GM23248 (cell line): Measurements from ENCODE around the gene LMO2.

Experiments used
- EZH2 ChIP-seq: fragments of 200-600 bp; sonication (generic); IDR thresholded peaks from 2 replicates; pipeline ENCODE4 v1.6.1; 2018; ENCODE audit warnings: antibody characterized with exemption, mild to moderate bottlenecking; ENCODE audit not compliant: insufficient read depth, poor library complexity, severe bottlenecking
- EZH2phosphoT487 ChIP-seq: fragments of 200-600 bp; sonication (generic); IDR thresholded peaks from 2 replicates; pipeline ENCODE4 v1.6.1; 2018; ENCODE audit warnings: antibody characterized with exemption, moderate library complexity, mild to moderate bottlenecking, low read depth; ENCODE audit not compliant: insufficient read depth

DNA sequence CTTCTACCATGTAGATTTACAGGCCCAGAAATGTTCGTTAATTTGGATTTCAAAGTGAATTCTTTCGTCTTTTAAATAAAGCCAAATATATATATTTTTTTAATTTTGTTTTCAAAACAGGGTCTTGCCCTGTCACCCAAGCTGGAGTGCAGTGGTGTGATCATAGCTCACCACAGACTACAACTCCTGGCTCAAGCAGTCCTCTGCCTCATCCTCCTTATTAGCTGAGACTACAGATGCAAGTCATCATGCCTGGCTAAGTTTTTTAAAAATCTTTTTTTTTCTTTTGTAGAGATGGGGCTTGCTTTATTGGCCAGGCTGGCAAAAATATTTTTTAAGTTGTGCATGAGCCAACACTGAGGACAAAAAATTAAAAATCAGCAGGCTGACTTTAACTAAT is 5.0 kb upstream of the LMO2 start:
- TF ChIP-seq EZH2 (no peak), EZH2phosphoT487 (no peak)
